Measurements from ENCODE around the gene TMPRSS7. TPM values are rescaled to one million over a fixed set of nuclear protein-coding genes. Genes with fewer than 3 reads are reported as not detected.
A peak's percentile ranks its signal among the peaks of the same experiment; 100 is the strongest.

Gene TMPRSS7
- polyA plus RNA-seq, 1 donor (not counting 4 experiments of a cell fraction or from before 2014, with no cell fraction given), result 0.18 TPM

- TF ChIP-seq EZH2 (IDR thresholded peaks at IDR 0.05; ENCODE audit: low read length) (no peak), CTCF (optimal IDR thresholded peaks at IDR 0.05 in 1 of 3, IDR thresholded peaks at IDR 0.05 in 1 of 3, conservative IDR thresholded peaks at IDR 0.05 in 1 of 3; ENCODE audit: extremely low read depth in 1 of 3, insufficient read depth in 2 of 3, low read length in 3 of 3) (no peak)
- FAIRE-seq, result no peak
These were observed 29.9 kb upstream of the TMPRSS7 start for GRCh38 chr3:112004669-112005068.

GRCh38 chr3:112005091-112005672 is 29.4 kb upstream of the TMPRSS7 start:
- no peak overlapping the region for H3K4me2 ChIP-seq (ENCODE audit: control insufficient read depth, extremely low read depth, insufficient read depth, low read depth, low read length)
- no peak for DNase-seq (ENCODE audit: low read depth, low spot score)
- H3K9me3 ChIP-seq (ENCODE audit: control insufficient read depth, low read depth, low read length), result no peaks in the 10 kb centered on the region
- no peaks in the 10 kb centered on the region for H3K9me1 ChIP-seq (ENCODE audit: control insufficient read depth, extremely low read depth, insufficient read depth, low read length)
- H3K27ac ChIP-seq (ENCODE audit: control insufficient read depth, insufficient read depth, low read length), result peak overlapping the region; percentile 10
- no peak overlapping the region for H3K9ac ChIP-seq (ENCODE audit: control insufficient read depth, extremely low read depth, insufficient read depth, low read length)
- dilution Hi-C loops (cut with MboI; ENCODE audit: extremely low pct_ligation_motif_present, low sequenced_read_pairs), result no loop called here
- peak; percentile 13 for FAIRE-seq
- no peaks in the 10 kb centered on the region for H4K20me1 ChIP-seq (ENCODE audit: control insufficient read depth, extremely low read depth, insufficient read depth, low read length)
- TF ChIP-seq EZH2 (IDR thresholded peaks at IDR 0.05; ENCODE audit: low read length), result no peak
- no peak for TF ChIP-seq CTCF (optimal IDR thresholded peaks at IDR 0.05 in 1 of 3, IDR thresholded peaks at IDR 0.05 in 1 of 3, conservative IDR thresholded peaks at IDR 0.05 in 1 of 3; ENCODE audit: extremely low read depth in 1 of 3, insufficient read depth in 2 of 3, low read length in 3 of 3)
- H3K27me3 ChIP-seq (ENCODE audit: control insufficient read depth, extremely low read depth, insufficient read depth, low read length), result no peaks in the 10 kb centered on the region
- H2AFZ ChIP-seq (ENCODE audit: control insufficient read depth, low read length), result no peak overlapping the region
- peaks cover 53% of the 10 kb centered on the region for H3K4me1 ChIP-seq (ENCODE audit: control insufficient read depth, extremely low read depth, insufficient read depth, low read length)
- H3K79me2 ChIP-seq (ENCODE audit: control insufficient read depth, insufficient read depth, low read length), result peaks cover 2% of the 10 kb centered on the region
- H3K36me3 ChIP-seq (ENCODE audit: control insufficient read depth in 2 of 2, extremely low read depth in 1 of 2, insufficient read depth in 2 of 2, low read length in 2 of 2), result no peaks in the 10 kb centered on the region
- H3K4me3 ChIP-seq (ENCODE audit: control insufficient read depth in 2 of 3, extremely low read depth in 1 of 3, insufficient read depth in 2 of 3, low read depth in 1 of 3, low read length in 3 of 3), result no peak overlapping the region

More at GRCh38 chr3:112004669-112005068, 29.9 kb upstream of the TMPRSS7 start:
- dilution Hi-C loops (cut with MboI; ENCODE audit: extremely low pct_ligation_motif_present, low sequenced_read_pairs), result no loop called here
- Histone ChIP-seq H3K36me3 (ENCODE audit: control insufficient read depth in 2 of 2, extremely low read depth in 1 of 2, insufficient read depth in 2 of 2, low read length in 2 of 2) (no peaks in the 10 kb centered on the region), H3K9me1 (ENCODE audit: control insufficient read depth, extremely low read depth, insufficient read depth, low read length) (no peaks in the 10 kb centered on the region), H3K9ac (ENCODE audit: control insufficient read depth, extremely low read depth, insufficient read depth, low read length) (no peak overlapping the region), H3K27ac (ENCODE audit: control insufficient read depth, insufficient read depth, low read length) (peak overlapping the region; percentile 10), H3K27me3 (ENCODE audit: control insufficient read depth, extremely low read depth, insufficient read depth, low read length) (no peaks in the 10 kb centered on the region), H3K4me3 (ENCODE audit: control insufficient read depth in 2 of 3, extremely low read depth in 1 of 3, insufficient read depth in 2 of 3, low read depth in 1 of 3, low read length in 3 of 3) (no peak overlapping the region), H3K4me2 (ENCODE audit: control insufficient read depth, extremely low read depth, insufficient read depth, low read depth, low read length) (no peak overlapping the region), H3K4me1 (ENCODE audit: control insufficient read depth, extremely low read depth, insufficient read depth, low read length) (peaks cover 58% of the 10 kb centered on the region), H4K20me1 (ENCODE audit: control insufficient read depth, extremely low read depth, insufficient read depth, low read length) (no peaks in the 10 kb centered on the region), H3K9me3 (ENCODE audit: control insufficient read depth, low read depth, low read length) (no peaks in the 10 kb centered on the region), H2AFZ (ENCODE audit: control insufficient read depth, low read length) (no peak overlapping the region), H3K79me2 (ENCODE audit: control insufficient read depth, insufficient read depth, low read length) (peaks cover 2% of the 10 kb centered on the region)
- no peak for DNase-seq (ENCODE audit: low read depth, low spot score)
